ENCODE data around the gene LRRC75A. TPM values are rescaled to one million over a fixed set of nuclear protein-coding genes. Genes with fewer than 3 reads are reported as not detected.
"Not testable (repeated sequence)": the region's sequence is repeated elsewhere in the genome, so short reads cannot be mapped to it uniquely, and the experiment has no call there.

Gene LRRC75A
- total and polyA plus RNA-seq, 2 experiments from 2014 or later, result 10.7 to 18.0 TPM

- peak overlapping the region; percentile 67 for H3K27ac ChIP-seq
- no peak overlapping the region for H3K4me3 ChIP-seq
- 80% methylated on average over 1 of the region's 1 CpG for WGBS (ENCODE audit: low lambda C conversion rate, missing lambda C conversion rate)
- H3K9me2 ChIP-seq (replicated peaks; ENCODE audit: insufficient read depth), result no peaks in the 10 kb centered on the region
- H3K36me3 ChIP-seq (replicated peaks; ENCODE audit: insufficient read depth, low read depth), result peaks cover 4% of the 10 kb centered on the region
- no peaks in the 10 kb centered on the region for H3K9me3 ChIP-seq (ENCODE audit: low read depth)
- TF ChIP-seq EZH2 (IDR thresholded peaks at IDR 0.05; ENCODE audit: borderline replicate concordance) (no peak), EZH2phosphoT487 (IDR thresholded peaks at IDR 0.05; ENCODE audit: low read depth, severe bottlenecking, unreplicated experiment) (no peak)
- TF ChIP-seq, protein P1, sequence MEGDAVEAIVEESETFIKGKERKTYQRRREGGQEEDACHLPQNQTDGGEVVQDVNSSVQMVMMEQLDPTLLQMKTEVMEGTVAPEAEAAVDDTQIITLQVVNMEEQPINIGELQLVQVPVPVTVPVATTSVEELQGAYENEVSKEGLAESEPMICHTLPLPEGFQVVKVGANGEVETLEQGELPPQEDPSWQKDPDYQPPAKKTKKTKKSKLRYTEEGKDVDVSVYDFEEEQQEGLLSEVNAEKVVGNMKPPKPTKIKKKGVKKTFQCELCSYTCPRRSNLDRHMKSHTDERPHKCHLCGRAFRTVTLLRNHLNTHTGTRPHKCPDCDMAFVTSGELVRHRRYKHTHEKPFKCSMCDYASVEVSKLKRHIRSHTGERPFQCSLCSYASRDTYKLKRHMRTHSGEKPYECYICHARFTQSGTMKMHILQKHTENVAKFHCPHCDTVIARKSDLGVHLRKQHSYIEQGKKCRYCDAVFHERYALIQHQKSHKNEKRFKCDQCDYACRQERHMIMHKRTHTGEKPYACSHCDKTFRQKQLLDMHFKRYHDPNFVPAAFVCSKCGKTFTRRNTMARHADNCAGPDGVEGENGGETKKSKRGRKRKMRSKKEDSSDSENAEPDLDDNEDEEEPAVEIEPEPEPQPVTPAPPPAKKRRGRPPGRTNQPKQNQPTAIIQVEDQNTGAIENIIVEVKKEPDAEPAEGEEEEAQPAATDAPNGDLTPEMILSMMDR (IDR thresholded peaks at IDR 0.05; ENCODE audit: poor library complexity), result no peak
- H3K27me3 ChIP-seq, result no peaks in the 10 kb centered on the region
- H2AFZ ChIP-seq, result no peak overlapping the region
- H4K20me1 ChIP-seq (ENCODE audit: insufficient read depth, poor library complexity, severe bottlenecking), result peaks cover 44% of the 10 kb centered on the region
- peak overlapping the region; percentile 92 for H3K4me2 ChIP-seq
- peaks cover 38% of the 10 kb centered on the region for H3K4me1 ChIP-seq (ENCODE audit: insufficient read depth)
- DNase-seq (ENCODE audit: low spot score), result no peak
- H3K79me2 ChIP-seq, result peaks cover 37% of the 10 kb centered on the region
Measured at GRCh38 chr17:16442141-16442540, 49.9 kb downstream of the LRRC75A start.

DNA sequence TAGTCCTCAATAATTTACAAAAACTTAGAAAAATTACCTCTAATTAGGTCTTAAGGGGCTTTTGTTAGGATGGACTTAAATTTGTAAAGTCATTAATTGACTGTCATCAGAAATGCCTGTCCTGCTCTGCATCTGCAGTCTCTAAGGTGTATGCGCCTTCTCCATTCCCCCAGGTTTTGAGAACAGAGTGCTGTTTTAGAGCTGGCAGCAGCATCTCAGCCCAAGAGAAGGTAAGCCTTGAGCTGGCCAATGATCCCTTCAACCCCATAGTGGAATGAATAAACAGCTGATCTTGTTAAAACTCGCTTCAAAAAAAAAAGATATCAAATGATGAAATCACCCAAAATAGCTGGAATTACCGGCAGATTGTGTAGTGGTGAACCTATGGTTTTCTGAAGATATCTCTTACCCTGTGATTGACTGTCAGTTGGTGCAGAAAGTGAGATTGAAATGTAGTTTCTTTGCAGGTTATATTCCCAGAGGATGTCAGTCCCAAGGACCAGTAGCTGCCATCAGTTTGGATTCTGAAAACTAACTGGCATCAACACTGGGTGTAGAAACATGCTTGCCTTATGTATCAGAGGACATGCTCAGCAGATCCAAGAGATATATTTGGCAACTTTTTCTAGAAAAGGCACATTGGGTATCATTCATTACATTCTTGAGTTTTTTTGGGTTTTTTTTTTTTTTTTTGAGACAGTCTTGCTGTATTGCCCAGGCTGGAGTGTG is 50.9 kb downstream of the LRRC75A start:
- no peaks in the 10 kb centered on the region for H3K9me2 ChIP-seq (replicated peaks; ENCODE audit: insufficient read depth)
- H4K20me1 ChIP-seq (ENCODE audit: insufficient read depth, poor library complexity, severe bottlenecking), result peaks cover 44% of the 10 kb centered on the region
- no peaks in the 10 kb centered on the region for H3K27me3 ChIP-seq
- TF ChIP-seq EZH2 (IDR thresholded peaks at IDR 0.05; ENCODE audit: borderline replicate concordance), result no peak
- TF ChIP-seq, protein P1 (IDR thresholded peaks at IDR 0.05; ENCODE audit: poor library complexity), result no peak
- no peak for TF ChIP-seq EZH2phosphoT487 (IDR thresholded peaks at IDR 0.05; ENCODE audit: low read depth, severe bottlenecking, unreplicated experiment)
- peaks cover 37% of the 10 kb centered on the region for H3K79me2 ChIP-seq
- H3K4me1 ChIP-seq (ENCODE audit: insufficient read depth), result peaks cover 38% of the 10 kb centered on the region
- H3K36me3 ChIP-seq (replicated peaks; ENCODE audit: insufficient read depth, low read depth), result peaks cover 4% of the 10 kb centered on the region
- WGBS (ENCODE audit: low lambda C conversion rate, missing lambda C conversion rate), result 85% methylated on average over 3 of the region's 3 CpGs
- H3K4me2 ChIP-seq, result peak overlapping the region; percentile 92
- DNase-seq (ENCODE audit: low spot score), result no peak
- H3K27ac ChIP-seq, result peak overlapping the region; percentile 74
- no peak overlapping the region for H3K4me3 ChIP-seq
- no peak overlapping the region for H2AFZ ChIP-seq
- no peaks in the 10 kb centered on the region for H3K9me3 ChIP-seq (ENCODE audit: low read depth)

DNA sequence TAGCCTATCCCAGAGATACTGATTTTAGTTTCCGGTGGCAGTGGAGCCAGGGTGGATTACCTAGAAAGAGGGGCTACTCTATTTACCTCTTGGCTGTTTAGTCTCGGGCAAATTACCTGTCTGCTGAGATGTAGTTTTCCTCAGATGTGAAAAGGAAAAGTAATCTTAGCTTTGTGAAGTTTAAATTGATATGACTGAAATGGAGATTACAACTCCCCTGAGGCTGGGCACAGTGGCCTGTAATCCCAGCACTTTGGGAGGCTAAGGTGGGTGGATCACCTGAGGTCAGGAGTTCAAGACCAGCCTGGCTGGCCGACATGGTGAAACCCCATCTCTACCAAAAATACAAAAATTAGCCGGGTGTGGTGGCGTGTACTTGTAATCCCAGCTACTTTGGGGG is 51.6 kb downstream of the LRRC75A start:
- Histone ChIP-seq H3K4me3 (peak overlapping the region; percentile 59), H3K4me2 (peak overlapping the region; percentile 92), H3K79me2 (peaks cover 37% of the 10 kb centered on the region), H3K27ac (peak overlapping the region; percentile 74), H3K4me1 (ENCODE audit: insufficient read depth) (peaks cover 33% of the 10 kb centered on the region), H4K20me1 (ENCODE audit: insufficient read depth, poor library complexity, severe bottlenecking) (peaks cover 44% of the 10 kb centered on the region)
- not testable (repeated sequence) for H3K9me3 ChIP-seq (ENCODE audit: low read depth); H2AFZ ChIP-seq; H3K36me3 ChIP-seq (replicated peaks; ENCODE audit: insufficient read depth, low read depth); DNase-seq (ENCODE audit: low spot score); H3K9me2 ChIP-seq (replicated peaks; ENCODE audit: insufficient read depth); H3K27me3 ChIP-seq
- 46% methylated on average over 5 of the region's 5 CpGs for WGBS (ENCODE audit: low lambda C conversion rate, missing lambda C conversion rate)

- no peak for DNase-seq (ENCODE audit: low spot score)
- peak overlapping the region; percentile 59 for H3K4me3 ChIP-seq
- H3K27me3 ChIP-seq, result no peaks in the 10 kb centered on the region
- WGBS (ENCODE audit: low lambda C conversion rate, missing lambda C conversion rate), result 10% methylated on average over 10 of the region's 10 CpGs
- no peaks in the 10 kb centered on the region for H3K9me2 ChIP-seq (replicated peaks; ENCODE audit: insufficient read depth)
- H3K79me2 ChIP-seq, result peaks cover 37% of the 10 kb centered on the region
- peaks cover 33% of the 10 kb centered on the region for H3K4me1 ChIP-seq (ENCODE audit: insufficient read depth)
- H3K9me3 ChIP-seq (ENCODE audit: low read depth), result no peaks in the 10 kb centered on the region
- peak overlapping the region; percentile 74 for H3K27ac ChIP-seq
- TF ChIP-seq, protein P1 (IDR thresholded peaks at IDR 0.05; ENCODE audit: poor library complexity), result no peak
- TF ChIP-seq EZH2phosphoT487 (IDR thresholded peaks at IDR 0.05; ENCODE audit: low read depth, severe bottlenecking, unreplicated experiment) (no peak), EZH2 (IDR thresholded peaks at IDR 0.05; ENCODE audit: borderline replicate concordance) (no peak)
- H3K36me3 ChIP-seq (replicated peaks; ENCODE audit: insufficient read depth, low read depth), result peaks cover 4% of the 10 kb centered on the region
- H3K4me2 ChIP-seq, result peak overlapping the region; percentile 92
- no peak overlapping the region for H2AFZ ChIP-seq
- H4K20me1 ChIP-seq (ENCODE audit: insufficient read depth, poor library complexity, severe bottlenecking), result peaks cover 44% of the 10 kb centered on the region
Measured at GRCh38 chr17:16439811-16440351, 52.1 kb downstream of the LRRC75A start.
